Amniotic epithelial cell (primary cell): Measurements from ENCODE around the gene FOXP4.

Experiments
- DNase-seq: peaks from one replicate; pipeline ENCODE4 v3.0.0-alpha.2; 2010; ENCODE audit warnings: low read depth

FOXP4 gene

GRCh38 chr6:41585605-41586004 lies 39.4 kb downstream of the FOXP4 start:
- no peak for DNase-seq

- no peak for DNase-seq
Measured at GRCh38 chr6:41586252-41587007, 40.2 kb downstream of the FOXP4 start.

GRCh38 chr6:41587131-41587879 lies 41.1 kb downstream of the FOXP4 start:
- no peak for DNase-seq

GRCh38 chr6:41588111-41588510 lies 41.9 kb downstream of the FOXP4 start:
- no peak for DNase-seq

- no peak for DNase-seq
Measured at GRCh38 chr6:41589223-41589622, 43.0 kb downstream of the FOXP4 start.

- no peak for DNase-seq
Measured at GRCh38 chr6:41589636-41590622, 43.7 kb downstream of the FOXP4 start.

- no peak for DNase-seq
Measured at GRCh38 chr6:41591122-41591521, 44.9 kb downstream of the FOXP4 start.

- DNase-seq = peak; percentile 32
Measured at GRCh38 chr6:41591859-41592502, 45.8 kb downstream of the FOXP4 start.

GRCh38 chr6:41593406-41593805 lies 47.2 kb downstream of the FOXP4 start:
- DNase-seq = no peak

GRCh38 chr6:41593839-41594238 lies 47.7 kb downstream of the FOXP4 start:
- DNase-seq = no peak

GRCh38 chr6:41594326-41594725 lies 48.1 kb downstream of the FOXP4 start:
- DNase-seq = no peak

- no peak for DNase-seq
Measured at GRCh38 chr6:41594766-41595165, 48.6 kb downstream of the FOXP4 start.

GRCh38 chr6:41595166-41595565 lies 49.0 kb downstream of the FOXP4 start:
- DNase-seq = no peak

- DNase-seq = no peak
Measured at GRCh38 chr6:41596096-41596685, 50.0 kb downstream of the FOXP4 start.

GRCh38 chr6:41596807-41597206 lies 50.6 kb downstream of the FOXP4 start:
- no peak for DNase-seq

GRCh38 chr6:41597246-41598000 lies 51.2 kb downstream of the FOXP4 start:
- DNase-seq = no peak

- no peak for DNase-seq
Measured at GRCh38 chr6:41598670-41599014, 52.5 kb downstream of the FOXP4 start.

GRCh38 chr6:41599015-41599851 lies 53.1 kb downstream of the FOXP4 start:
- no peak for DNase-seq

- DNase-seq = no peak
Measured at GRCh38 chr6:41599852-41600445, 53.8 kb downstream of the FOXP4 start.
